Measurements from ENCODE around the gene LRCOL1.

The LRCOL1 gene

DNA sequence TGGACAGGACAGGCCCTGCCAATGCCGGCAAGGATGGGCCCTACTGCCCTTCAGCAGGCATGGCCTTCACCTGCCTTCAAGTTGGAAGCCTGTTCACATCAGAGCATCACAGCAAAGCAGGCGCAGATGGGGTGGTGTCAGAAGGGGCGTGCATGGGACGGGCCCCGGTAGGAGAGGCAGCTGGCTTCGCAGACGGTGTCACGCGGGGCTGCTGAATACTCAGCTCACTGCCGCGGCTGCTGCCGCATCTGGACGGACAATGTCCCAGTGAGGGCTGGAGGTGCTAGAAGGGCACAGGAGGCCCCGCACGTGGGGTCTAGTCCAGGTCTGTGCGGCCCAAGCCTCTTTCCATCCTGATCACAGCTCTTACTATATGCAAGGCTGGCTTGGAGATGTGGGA lies 42.1 kb downstream of the LRCOL1 start:
- TF ChIP-seq CTCF (IDR thresholded peaks at IDR 0.05; ENCODE audit: low read depth, low read length, missing control alignments) = no peak
- H3K4me3 ChIP-seq (ENCODE audit: low read depth, low read length) = no peak overlapping the region
- in situ Hi-C loops (cut with HindIII; ENCODE audit: low sequenced_read_pairs) = no loop called here
- DNase-seq (ENCODE audit: low read depth) = no peak

DNA sequence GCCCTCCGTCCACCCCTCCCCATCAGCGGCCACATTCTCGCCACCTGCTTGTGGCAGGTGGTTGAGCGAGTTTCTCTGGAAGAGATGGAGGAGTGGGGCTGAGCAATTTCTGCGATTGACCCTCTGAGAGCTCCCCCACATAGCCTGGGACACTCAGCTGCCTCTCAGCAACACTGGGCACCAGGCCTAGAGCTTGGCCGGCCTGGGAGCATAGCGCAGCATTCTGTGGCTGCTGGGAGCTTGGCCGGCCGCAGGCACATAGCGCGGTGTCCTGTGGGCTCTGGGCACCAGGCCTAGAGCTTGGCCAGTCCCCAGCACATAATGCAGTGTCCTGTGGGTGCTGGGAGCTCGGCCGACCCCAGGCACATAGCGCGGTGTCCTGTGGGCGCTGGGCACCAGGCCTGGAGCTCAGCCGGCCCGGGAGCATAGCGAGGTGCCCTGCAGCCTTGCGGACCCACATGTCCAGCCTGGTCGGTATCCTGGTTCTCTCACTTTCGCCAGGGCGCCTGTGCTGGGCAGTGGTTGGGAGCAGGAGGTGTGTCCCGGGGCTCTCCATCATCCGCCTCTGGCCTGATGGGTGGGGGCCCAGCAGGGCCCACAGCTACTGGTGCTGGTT lies 43.8 kb downstream of the LRCOL1 start:
- in situ Hi-C loops (cut with HindIII; ENCODE audit: low sequenced_read_pairs) = no loop called here
- no peak overlapping the region for H3K4me3 ChIP-seq (ENCODE audit: low read depth, low read length)
- no peak for TF ChIP-seq CTCF (IDR thresholded peaks at IDR 0.05; ENCODE audit: low read depth, low read length, missing control alignments)
- DNase-seq (ENCODE audit: low read depth) = peak; percentile 31

DNA sequence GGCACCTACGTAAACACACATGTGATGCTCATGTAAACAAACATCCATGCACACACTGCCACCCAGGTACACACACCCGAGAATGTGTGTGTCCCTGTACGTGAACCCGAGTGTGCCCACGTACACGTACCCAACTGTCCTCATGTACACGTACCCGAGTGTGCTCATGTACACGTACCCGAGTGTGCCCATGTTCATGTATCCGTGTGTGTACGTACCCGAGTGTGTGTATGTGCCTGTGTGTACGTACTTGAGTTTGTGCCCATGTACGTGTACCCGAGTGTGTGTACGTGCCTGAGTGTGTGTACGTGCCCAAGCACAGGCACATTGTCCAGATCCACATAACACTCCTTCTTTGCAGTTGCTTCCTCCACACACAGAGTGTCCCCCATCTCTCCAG lies 45.0 kb downstream of the LRCOL1 start:
- no peak for DNase-seq (ENCODE audit: low read depth)
- no peak for TF ChIP-seq CTCF (IDR thresholded peaks at IDR 0.05; ENCODE audit: low read depth, low read length, missing control alignments)
- in situ Hi-C loops (cut with HindIII; ENCODE audit: low sequenced_read_pairs) = no loop called here

DNA sequence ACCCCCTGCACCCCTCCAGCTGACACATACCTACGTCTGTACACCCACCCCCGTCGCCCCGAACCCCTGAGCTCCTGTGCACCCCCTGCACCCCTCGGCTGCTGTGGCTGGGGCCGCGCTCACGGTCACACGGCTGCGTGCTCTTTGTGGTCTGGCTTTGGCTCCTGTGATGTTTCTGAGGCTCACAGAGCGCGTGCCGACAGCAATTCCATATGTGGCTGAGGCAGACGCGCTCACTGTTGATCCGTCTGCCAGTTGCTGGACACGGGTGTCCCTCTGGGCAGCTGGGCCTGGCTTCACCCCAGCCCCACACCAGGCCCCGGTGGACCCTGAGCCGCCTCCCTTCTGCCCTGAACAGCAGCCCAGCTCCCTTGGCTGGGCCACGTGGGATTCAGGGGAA lies 46.5 kb downstream of the LRCOL1 start:
- DNase-seq (ENCODE audit: low read depth) = no peak
- TF ChIP-seq CTCF (IDR thresholded peaks at IDR 0.05; ENCODE audit: low read depth, low read length, missing control alignments) = no peak
- no peak overlapping the region for H3K4me3 ChIP-seq (ENCODE audit: low read depth, low read length)
- in situ Hi-C loops (cut with HindIII; ENCODE audit: low sequenced_read_pairs) = no loop called here

More for the DNA sequence above, 45.0 kb downstream of the LRCOL1 start:
- no peak overlapping the region for H3K4me3 ChIP-seq (ENCODE audit: low read depth, low read length)

DNA sequence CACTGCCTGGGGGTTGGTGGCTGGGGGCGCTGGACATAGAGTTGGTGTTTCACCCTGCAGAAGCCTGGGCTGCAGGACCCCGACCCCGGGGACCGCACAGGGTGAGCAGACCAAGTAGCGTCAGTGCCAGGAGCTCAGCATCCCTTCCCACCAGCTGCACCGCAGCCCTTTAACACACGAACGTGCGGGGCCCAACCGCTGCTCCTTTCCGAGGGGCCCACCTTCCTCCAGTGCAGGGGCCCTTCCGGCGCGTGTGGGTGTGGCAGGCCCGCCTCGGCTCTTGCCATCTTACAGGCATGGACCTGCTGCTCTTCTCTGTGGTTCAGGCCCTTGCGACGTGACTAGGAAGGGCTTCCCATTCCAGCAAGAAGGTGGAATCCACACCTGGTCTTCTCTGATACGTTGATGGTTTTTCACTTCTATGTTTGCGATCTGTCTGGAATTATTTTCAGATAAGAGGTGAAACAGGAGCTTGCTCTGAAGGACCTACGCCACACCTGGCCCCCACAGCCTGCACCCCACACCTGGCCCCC lies 47.8 kb downstream of the LRCOL1 start:
- no peak for DNase-seq (ENCODE audit: low read depth)
- in situ Hi-C loops (cut with HindIII; ENCODE audit: low sequenced_read_pairs) = no loop called here
- TF ChIP-seq CTCF (IDR thresholded peaks at IDR 0.05; ENCODE audit: low read depth, low read length, missing control alignments) = no peak
- H3K4me3 ChIP-seq (ENCODE audit: low read depth, low read length) = no peak overlapping the region

DNA sequence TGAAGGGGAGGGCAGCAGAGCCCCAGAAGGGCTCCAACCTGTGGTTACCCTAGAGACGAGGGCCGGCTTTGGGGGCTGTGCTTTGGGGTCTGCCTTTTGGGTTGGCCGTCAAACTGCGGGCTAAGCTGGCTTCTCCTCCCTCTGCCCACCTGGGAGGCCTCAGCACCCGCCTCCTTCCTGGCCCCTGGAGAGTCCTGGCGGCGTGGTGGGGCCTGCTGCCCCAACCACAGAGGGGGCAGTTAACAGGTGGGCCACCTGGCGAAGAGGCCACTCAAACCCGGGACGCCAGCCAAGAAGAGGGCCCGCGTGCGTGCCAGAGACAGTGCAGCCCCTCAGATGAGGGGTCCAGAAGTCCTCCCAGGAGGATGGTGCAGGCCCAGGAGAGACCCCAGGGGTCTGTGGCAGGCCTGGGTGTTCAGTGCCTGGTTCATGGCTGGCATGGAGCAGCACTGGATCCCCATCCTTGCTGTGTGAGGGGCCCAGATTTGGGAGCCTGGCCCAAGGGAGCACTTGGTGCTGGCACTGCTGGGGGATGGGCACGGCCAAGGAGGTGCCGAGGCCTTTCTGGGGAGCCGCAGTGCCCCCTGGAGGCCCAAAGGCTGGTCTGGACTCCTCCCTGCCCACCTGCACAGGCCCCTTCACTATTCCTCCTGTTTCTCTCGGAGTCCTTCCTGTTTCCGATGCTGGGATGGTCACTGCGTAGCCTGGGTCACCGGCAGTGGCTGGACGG lies 48.8 kb downstream of the LRCOL1 start:
- peak overlapping the region; percentile 56 for H3K4me3 ChIP-seq (ENCODE audit: low read depth, low read length)
- peak; percentile 54 for TF ChIP-seq CTCF (IDR thresholded peaks at IDR 0.05; ENCODE audit: low read depth, low read length, missing control alignments)
- in situ Hi-C loops (cut with HindIII; ENCODE audit: low sequenced_read_pairs) = no loop called here
- DNase-seq (ENCODE audit: low read depth) = no peak
